GM23338 (cell line): ENCODE data around the gene MED12L. TPM values are rescaled to one million over a fixed set of nuclear protein-coding genes. Genes with fewer than 3 reads are reported as not detected.

Source experiments
- ATAC-seq: fragments of 200-7000 bp; cut with Tn5 transposase; 3 replicates; pipeline ENCODE4 v1.9.1; 2020
- DNase-seq: peaks from one replicate; pipeline ENCODE4 v3.0.0-alpha.2; 2015; ENCODE audit warnings: low spot score
- H2AFZ ChIP-seq: fragments of 200-600 bp; sonication (generic); 2 replicates; pipeline ENCODE4 v1.8.0; 2016; ENCODE audit warnings: antibody characterized with exemption, mild to moderate bottlenecking, moderate library complexity
- H3F3A ChIP-seq: fragments of 200-600 bp; sonication (generic); replicated peaks from 2 replicates; pipeline ENCODE4 v1.8.0; 2017; ENCODE audit warnings: antibody characterized with exemption, mixed run types, low read depth
- H3K27ac ChIP-seq: fragments of 200-600 bp; sonication (generic); 2 replicates; pipeline ENCODE4 v1.6.1; 2016; ENCODE audit warnings: low read depth
- H3K27me3 ChIP-seq: fragments of 200-600 bp; sonication (generic); 2 replicates; pipeline ENCODE4 v1.8.0; 2016; ENCODE audit warnings: mild to moderate bottlenecking, mixed run types, moderate library complexity; ENCODE audit not compliant: insufficient read depth
- H3K36me3 ChIP-seq: fragments of 200-600 bp; sonication (generic); 2 replicates; pipeline ENCODE4 v1.8.0; 2016; ENCODE audit warnings: mild to moderate bottlenecking; ENCODE audit not compliant: insufficient read depth
- H3K4me1 ChIP-seq: fragments of 200-600 bp; sonication (generic); 2 replicates; pipeline ENCODE4 v1.8.0; 2016; ENCODE audit warnings: mild to moderate bottlenecking, moderate library complexity; ENCODE audit not compliant: insufficient read depth
- H3K4me2 ChIP-seq: fragments of 200-600 bp; sonication (generic); 2 replicates; pipeline ENCODE4 v1.7.1; 2017; ENCODE audit warnings: mixed run types
- H3K4me3 ChIP-seq: fragments of 200-600 bp; sonication (generic); 2 replicates; pipeline ENCODE4 v1.6.1; 2016; ENCODE audit warnings: mixed run types
- H3K79me2 ChIP-seq: fragments of 200-600 bp; sonication (generic); replicated peaks from 2 replicates; pipeline ENCODE4 v1.8.0; 2017; ENCODE audit warnings: mild to moderate bottlenecking; ENCODE audit not compliant: insufficient read depth
- H3K9me2 ChIP-seq: fragments of 200-600 bp; sonication (generic); 2 replicates; pipeline ENCODE4 v1.8.0; 2017; ENCODE audit not compliant: insufficient read depth
- H4K20me1 ChIP-seq: fragments of 200-600 bp; sonication (generic); replicated peaks from 2 replicates; pipeline ENCODE4 v1.8.0; 2017; ENCODE audit warnings: mild to moderate bottlenecking; ENCODE audit not compliant: insufficient read depth
- H3K27ac Mint-ChIP-seq: 2 replicates; pipeline ENCODE4 v1.8.0; 2020; ENCODE audit warnings: inconsistent platforms, mild to moderate bottlenecking, moderate library complexity, mixed read lengths
- H3K27me3 Mint-ChIP-seq: 3 replicates; pipeline ENCODE4 v1.8.0; 2022; ENCODE audit warnings: low read depth, mild to moderate bottlenecking, moderate library complexity, mixed read lengths, inconsistent platforms; ENCODE audit not compliant: insufficient read depth, poor library complexity
- H3K36me3 Mint-ChIP-seq: 3 replicates; pipeline ENCODE4 v1.8.0; 2021; ENCODE audit warnings: low read depth, mild to moderate bottlenecking, inconsistent platforms, moderate library complexity, mixed read lengths
- H3K4me1 Mint-ChIP-seq: 3 replicates; pipeline ENCODE4 v1.8.0; 2020; ENCODE audit warnings: mild to moderate bottlenecking, inconsistent platforms, mixed read lengths
- H3K4me3 Mint-ChIP-seq: 3 replicates; pipeline ENCODE4 v1.8.0; 2021; ENCODE audit warnings: moderate library complexity, mild to moderate bottlenecking, inconsistent platforms, mixed read lengths
- H3K9me3 Mint-ChIP-seq: 3 replicates; pipeline ENCODE4 v1.8.0; 2020; ENCODE audit warnings: moderate library complexity, mild to moderate bottlenecking, inconsistent platforms, mixed read lengths
- CREB1 ChIP-seq: fragments of 250-450 bp; sonication (Bioruptor Pico); IDR thresholded peaks from 2 replicates; pipeline ENCODE4 v1.5.0; 2020; ENCODE audit warnings: low read depth, mild to moderate bottlenecking, moderate library complexity
- ETS1 ChIP-seq: IDR thresholded peaks from 2 replicates; pipeline ENCODE4 v1.6.1; 2016; ENCODE audit warnings: antibody characterized with exemption
- EZH2 ChIP-seq: fragments of 200-600 bp; sonication (generic); IDR thresholded peaks from one replicate; pipeline ENCODE4 v1.8.0; 2017; ENCODE audit warnings: antibody characterized with exemption, mild to moderate bottlenecking, low read depth; ENCODE audit not compliant: unreplicated experiment
- EZH2phosphoT487 ChIP-seq: fragments of 200-600 bp; sonication (generic); IDR thresholded peaks from one replicate; pipeline ENCODE4 v1.8.1; 2018; ENCODE audit warnings: antibody characterized with exemption; ENCODE audit not compliant: unreplicated experiment
- NANOG ChIP-seq: IDR thresholded peaks from 2 replicates; pipeline ENCODE4 v1.6.1; 2016; ENCODE audit warnings: antibody characterized with exemption, borderline replicate concordance
- ZNF331 ChIP-seq: fragments of 250-450 bp; sonication (Bioruptor Pico); IDR thresholded peaks from 2 replicates; pipeline ENCODE4 v1.5.0; 2020; ENCODE audit warnings: low read depth, mild to moderate bottlenecking, moderate library complexity
- polyA plus RNA-seq: library from polyadenylated mRNA; unstranded; fragments of >200 nt; fragmentation: Nextera tagmentation; extraction: Ambion mirVana; gene quantifications from 2 replicates; pipeline ENCODE4 v1.2.1, GENCODE V29; 2016
- total RNA-seq: library from RNA; depleted of rRNA; stranded (reverse); fragments of >200 nt; shearing (Covaris generic); gene quantifications from 2 replicates; pipeline ENCODE4 v1.2.3, GENCODE V29; 2014
- TF ChIP-seq, protein P1 (sequence below), 2 experiments: fragments of 200-600 bp in 1 of 2; sonication (generic) in 1 of 2; conservative IDR thresholded peaks; 2 replicates each; pipeline versions ENCODE4 v1.5.1 to v1.6.1; 2016 to 2017; ENCODE audit warnings: antibody characterized with exemption in 2 of 2, low read depth in 2 of 2, mild to moderate bottlenecking in 2 of 2, moderate library complexity in 1 of 2

The MED12L gene
- total and polyA plus RNA-seq, 2 experiments from 2014 or later = 5.7 to 25.0 TPM

DNA sequence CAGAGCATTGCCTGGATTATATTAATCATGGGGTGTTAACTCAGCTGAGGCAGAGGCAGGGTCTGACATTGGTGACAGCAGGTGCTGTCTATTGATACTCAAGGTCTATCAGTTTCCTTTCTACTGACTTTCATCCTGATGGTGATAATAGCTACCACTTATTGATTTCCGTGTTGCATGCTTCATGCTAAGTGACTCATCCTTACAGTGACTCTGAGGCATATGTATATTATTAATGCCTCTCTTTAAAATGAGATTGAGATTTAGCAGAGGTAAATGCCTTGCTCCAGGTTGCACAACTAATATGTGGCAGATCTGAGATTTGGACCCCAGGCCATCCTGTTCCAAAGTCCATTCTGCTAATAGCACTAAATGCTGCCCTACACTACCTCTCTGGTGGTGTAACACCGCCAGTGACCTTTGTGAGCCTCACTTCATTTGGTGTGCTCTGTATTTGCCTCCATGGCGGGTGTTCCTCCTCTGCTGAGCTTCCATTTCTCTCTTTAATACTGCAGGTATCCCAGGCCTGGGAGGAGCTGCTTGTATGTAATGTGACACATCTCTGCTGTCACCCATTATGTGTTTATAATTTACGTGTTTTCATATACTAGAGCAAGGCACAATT is 67.1 kb downstream of the MED12L start:
- no peak for ATAC-seq
- Histone ChIP-seq H3K4me3 (no peak overlapping the region), H3K27me3 (no peaks in the 10 kb centered on the region), H3K4me1 (no peaks in the 10 kb centered on the region), H4K20me1 (peaks cover 3% of the 10 kb centered on the region), H3K9me2 (no peaks in the 10 kb centered on the region), H3K36me3 (no peaks in the 10 kb centered on the region), H3K27ac (no peak overlapping the region), H2AFZ (no peak overlapping the region), H3K4me2 (no peak overlapping the region), H3K79me2 (peaks cover 22% of the 10 kb centered on the region), H3F3A (no peaks in the 10 kb centered on the region)
- Mint-ChIP-seq H3K4me3 (no peak overlapping the region), H3K9me3 (no peaks in the 10 kb centered on the region), H3K4me1 (peaks cover 16% of the 10 kb centered on the region), H3K27ac (no peak overlapping the region), H3K36me3 (peaks cover 3% of the 10 kb centered on the region; the same call in 2 of the 3 replicates), H3K27me3 (no peaks in the 10 kb centered on the region)
- TF ChIP-seq, protein P1, sequence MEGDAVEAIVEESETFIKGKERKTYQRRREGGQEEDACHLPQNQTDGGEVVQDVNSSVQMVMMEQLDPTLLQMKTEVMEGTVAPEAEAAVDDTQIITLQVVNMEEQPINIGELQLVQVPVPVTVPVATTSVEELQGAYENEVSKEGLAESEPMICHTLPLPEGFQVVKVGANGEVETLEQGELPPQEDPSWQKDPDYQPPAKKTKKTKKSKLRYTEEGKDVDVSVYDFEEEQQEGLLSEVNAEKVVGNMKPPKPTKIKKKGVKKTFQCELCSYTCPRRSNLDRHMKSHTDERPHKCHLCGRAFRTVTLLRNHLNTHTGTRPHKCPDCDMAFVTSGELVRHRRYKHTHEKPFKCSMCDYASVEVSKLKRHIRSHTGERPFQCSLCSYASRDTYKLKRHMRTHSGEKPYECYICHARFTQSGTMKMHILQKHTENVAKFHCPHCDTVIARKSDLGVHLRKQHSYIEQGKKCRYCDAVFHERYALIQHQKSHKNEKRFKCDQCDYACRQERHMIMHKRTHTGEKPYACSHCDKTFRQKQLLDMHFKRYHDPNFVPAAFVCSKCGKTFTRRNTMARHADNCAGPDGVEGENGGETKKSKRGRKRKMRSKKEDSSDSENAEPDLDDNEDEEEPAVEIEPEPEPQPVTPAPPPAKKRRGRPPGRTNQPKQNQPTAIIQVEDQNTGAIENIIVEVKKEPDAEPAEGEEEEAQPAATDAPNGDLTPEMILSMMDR (conservative IDR thresholded peaks at IDR 0.05; ENCODE audit: low read depth in 2 of 2) = no peak
- no peak for TF ChIP-seq EZH2
- no peak for TF ChIP-seq ETS1
- TF ChIP-seq ZNF331 (CRISPR knock-in tag) = no peak
- TF ChIP-seq EZH2phosphoT487 = no peak
- TF ChIP-seq NANOG = no peak
- TF ChIP-seq CREB1 (CRISPR knock-in tag) = no peak
- no peak for DNase-seq

DNA sequence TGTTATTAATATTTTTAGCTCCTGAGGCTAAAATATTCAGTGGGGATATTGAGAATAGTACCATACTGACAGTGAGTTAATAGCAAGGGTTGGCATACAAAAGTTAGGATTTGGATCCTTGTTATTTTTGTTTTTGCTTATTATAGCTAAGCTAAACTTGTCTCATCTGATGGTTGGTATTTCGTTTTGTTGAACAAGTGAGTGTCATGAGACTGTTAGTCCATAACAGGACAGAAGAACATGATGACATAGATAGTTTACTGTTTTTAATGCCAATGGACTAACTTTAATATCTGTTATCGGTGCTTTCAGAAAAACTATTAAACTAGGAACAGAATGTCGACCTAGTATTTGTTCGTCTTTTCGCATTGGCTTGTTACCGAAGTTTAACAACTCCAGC is 69.1 kb downstream of the MED12L start:
- H3K4me3 Mint-ChIP-seq = no peak overlapping the region
- no peak overlapping the region for H3K4me2 ChIP-seq
- H3K9me2 ChIP-seq = no peaks in the 10 kb centered on the region
- no peaks in the 10 kb centered on the region for H3K27me3 ChIP-seq
- H3K27ac Mint-ChIP-seq = no peak overlapping the region
- H3K36me3 Mint-ChIP-seq = peaks cover 9% of the 10 kb centered on the region; the same call in 2 of the 3 replicates
- no peak for DNase-seq
- H4K20me1 ChIP-seq = no peaks in the 10 kb centered on the region
- no peak overlapping the region for H3K4me3 ChIP-seq
- peaks cover 16% of the 10 kb centered on the region for H3K4me1 Mint-ChIP-seq
- 0 out of 2 replicates have a peak, but pooled peaks cover 4% of the 10 kb centered on the region for H3K36me3 ChIP-seq
- H3F3A ChIP-seq = no peaks in the 10 kb centered on the region
- no peaks in the 10 kb centered on the region for H3K9me3 Mint-ChIP-seq
- no peaks in the 10 kb centered on the region for H3K27me3 Mint-ChIP-seq
- H3K27ac ChIP-seq = no peak overlapping the region
- H2AFZ ChIP-seq = no peak overlapping the region
- ATAC-seq = no peak
- no peaks in the 10 kb centered on the region for H3K4me1 ChIP-seq
- H3K79me2 ChIP-seq = peaks cover 6% of the 10 kb centered on the region; the same call in 1 of the 2 replicates
- TF ChIP-seq EZH2phosphoT487 = no peak
- TF ChIP-seq, protein P1 (conservative IDR thresholded peaks at IDR 0.05; ENCODE audit: low read depth in 2 of 2) = no peak
